B cell (primary cell): Measurements from ENCODE around the gene RCOR3. TPM values are rescaled to one million over a fixed set of nuclear protein-coding genes. Genes with fewer than 3 reads are reported as not detected.

Experiments
- ATAC-seq: fragments of 200-7000 bp; cut with Tn5 transposase; one replicate; pipeline ENCODE4 v1.10.0; 2021; ENCODE audit warnings: low read depth, mild to moderate bottlenecking, moderate number of reproducible peaks, moderate library complexity
- CTCF ChIA-PET: fragments of 350-600 bp; sonication (Branson Sonifier 250); formaldehyde crosslinking; loops from one replicate; lab custom pipeline; 2021; ENCODE audit warnings: antibody characterized with exemption, inconsistent platforms; lab: Charles Lee
- POLR2A ChIA-PET: fragments of 350-600 bp; sonication (Branson Sonifier 250); formaldehyde crosslinking; loops from one replicate; lab custom pipeline; 2021; ENCODE audit warnings: antibody characterized with exemption; lab: Charles Lee
- DNase-seq: peaks from one replicate; pipeline ENCODE4 v3.0.0; 2013
- H2AFZ ChIP-seq: 2 replicates; pipeline ENCODE4 v1.6.1; 2012; ENCODE audit warnings: mild to moderate bottlenecking, low read depth, low read length; ENCODE audit not compliant: insufficient read depth, poor library complexity, severe bottlenecking
- H3K27ac ChIP-seq, 2 donors: 1 replicate in 1 of 2; 2 replicates in 1 of 2; pipeline ENCODE4 v1.5.1; 2012 to 2013; ENCODE audit warnings: low read length in 2 of 2, mild to moderate bottlenecking in 2 of 2, moderate library complexity in 1 of 2
- H3K27me3 ChIP-seq, 4 experiments: fragments of 200-600 bp in 1 of 4; sonication (generic) in 1 of 4; replicated peaks in 1 of 4; 1 replicate in 2 of 4; 2 replicates in 2 of 4; pipeline versions ENCODE4 v1.6.1 to v1.7.0; 2013 to 2016; ENCODE audit warnings: low read length in 3 of 4, mild to moderate bottlenecking in 2 of 4, mixed read lengths in 1 of 4, moderate library complexity in 1 of 4; ENCODE audit not compliant: insufficient read depth in 4 of 4, control insufficient read depth in 3 of 4; ENCODE audit errors: control extremely low read depth in 1 of 4
- H3K36me3 ChIP-seq, 2 experiments: replicated peaks in 1 of 2; 1 replicate in 1 of 2; 2 replicates in 1 of 2; pipeline versions ENCODE4 v1.6.1 to v1.7.1; 2013; ENCODE audit warnings: low read length in 1 of 2; ENCODE audit not compliant: insufficient read depth in 2 of 2, control insufficient read depth in 1 of 2; ENCODE audit errors: control extremely low read depth in 1 of 2, extremely low read depth in 1 of 2
- H3K4me1 ChIP-seq, 2 donors: fragments of 200-600 bp in 1 of 2; sonication (generic) in 1 of 2; 1 replicate in 1 of 2; 2 replicates in 1 of 2; pipeline versions ENCODE4 v1.5.1 to v1.6.1; 2013 to 2017; ENCODE audit warnings: low read length in 2 of 2; ENCODE audit not compliant: control insufficient read depth in 2 of 2, insufficient read depth in 2 of 2
- H3K4me2 ChIP-seq: replicated peaks from 2 replicates; pipeline ENCODE3; 2012; ENCODE audit warnings: mild to moderate bottlenecking, low read depth, low read length; ENCODE audit not compliant: poor library complexity, severe bottlenecking
- H3K4me3 ChIP-seq, 5 experiments: fragments of 200-600 bp in 1 of 5; sonication (generic) in 1 of 5; 1 replicate in 3 of 5; 2 replicates in 2 of 5; pipeline versions ENCODE4 v1.5.1 to v1.7.0; 2011 to 2016; ENCODE audit warnings: low read length in 4 of 5, mild to moderate bottlenecking in 4 of 5, low read depth in 2 of 5, control low read depth in 1 of 5, moderate library complexity in 1 of 5; ENCODE audit not compliant: insufficient read depth in 1 of 5; ENCODE audit errors: control extremely low read depth in 1 of 5, extremely low read depth in 1 of 5
- H3K79me2 ChIP-seq: fragments of 200-600 bp; sonication (generic); one replicate; pipeline ENCODE4 v1.6.0; 2016; ENCODE audit warnings: low read length; ENCODE audit not compliant: control insufficient read depth, insufficient read depth
- H3K9ac ChIP-seq: fragments of 200-600 bp; sonication (generic); 2 replicates; pipeline ENCODE4 v1.6.1; 2017; ENCODE audit warnings: mild to moderate bottlenecking, low read length, moderate library complexity
- H3K9me3 ChIP-seq, 3 donors: one replicate each; pipeline versions ENCODE4 v1.6.1 to v1.7.1; 2013; ENCODE audit warnings: low read length in 2 of 3; ENCODE audit not compliant: control insufficient read depth in 2 of 3, insufficient read depth in 1 of 3; ENCODE audit errors: control extremely low read depth in 1 of 3
- H4K20me1 ChIP-seq: 2 replicates; pipeline ENCODE4 v1.6.0; 2012; ENCODE audit warnings: mild to moderate bottlenecking, low read length; ENCODE audit not compliant: insufficient read depth, control insufficient read depth, poor library complexity, severe bottlenecking
- H3K27ac Mint-ChIP-seq: one replicate; pipeline ENCODE4 v1.8.0; 2021; ENCODE audit warnings: mixed read lengths
- H3K27me3 Mint-ChIP-seq: one replicate; pipeline ENCODE4 v1.8.0; 2021; ENCODE audit warnings: mixed read lengths
- H3K4me1 Mint-ChIP-seq: one replicate; pipeline ENCODE4 v1.8.0; 2021; ENCODE audit warnings: mixed read lengths
- H3K4me3 Mint-ChIP-seq: one replicate; pipeline ENCODE4 v1.8.0; 2021; ENCODE audit warnings: mixed read lengths
- H3K9me3 Mint-ChIP-seq: one replicate; pipeline ENCODE4 v1.8.0; 2022; ENCODE audit warnings: mixed read lengths; ENCODE audit not compliant: insufficient read depth
- EZH2 ChIP-seq: IDR thresholded peaks from 2 replicates; pipeline ENCODE4 v1.6.1; 2012; ENCODE audit warnings: borderline replicate concordance, low read depth, mild to moderate bottlenecking, moderate library complexity, low read length; ENCODE audit not compliant: insufficient read depth, poor library complexity, severe bottlenecking
- WGBS: methylation state at CpG from one replicate; pipeline ENCODE4 v1.1.5; 2013; ENCODE audit warnings: missing lambda C conversion rate; ENCODE audit not compliant: insufficient coverage; 5-methylcytosine and 5-hydroxymethylcytosine counted together
- intact Hi-C: fragments of 100-400 bp; cut with micrococcal nuclease; formaldehyde crosslinking; loops from one replicate; pipeline ENCODE4 v1.10.0; 2022
- polyA plus RNA-seq: library from polyadenylated mRNA; depleted of rRNA; stranded (reverse); fragments of >200 nt; gene quantifications from 2 replicates; pipeline ENCODE4 v1.2.3, GENCODE V29; 2012
- total RNA-seq, 2 donors: library from RNA; stranded (reverse); fragments of 120-200 nt in 1 of 2; gene quantifications; 1 replicate in 1 of 2; 2 replicates in 1 of 2; pipeline versions ENCODE4 v1.2.3 to v1.2.4, GENCODE V29; 2013 to 2022
- TF ChIP-seq, protein P1 (sequence below): fragments of 200-600 bp; IDR thresholded peaks from one replicate; pipeline ENCODE4 v1.8.0; 2022; ENCODE audit warnings: antibody characterized with exemption, mild to moderate bottlenecking

The RCOR3 gene
- total and polyA plus RNA-seq, 2 donors (not counting 1 experiment from before 2014, with no cell fraction given), result 42.7 to 120 TPM

DNA sequence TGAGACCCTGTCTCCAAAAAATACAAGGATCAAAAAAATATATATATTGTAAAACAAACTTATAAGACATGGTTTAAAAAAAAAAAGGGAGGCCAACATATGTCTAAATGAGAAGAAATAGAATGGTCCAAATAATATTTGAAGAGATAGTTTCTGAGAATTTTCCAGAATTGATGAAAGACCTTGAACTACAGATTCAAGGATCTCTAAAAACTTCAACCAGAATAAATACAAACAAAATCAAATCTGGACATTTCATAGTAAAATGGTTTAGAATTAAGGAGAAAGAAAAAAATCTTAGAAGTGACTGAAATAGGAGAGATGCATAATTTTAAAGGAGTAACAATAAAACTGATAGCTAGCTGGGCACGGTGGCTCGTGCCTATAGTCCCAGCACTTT, 45.5 kb upstream of the RCOR3 start:
- Histone ChIP-seq H2AFZ (no peak overlapping the region), H3K9ac (no peak overlapping the region), H3K27ac (no peak overlapping the region), H3K36me3 (no peaks in the 10 kb centered on the region), H3K4me1 (no peaks in the 10 kb centered on the region), H3K4me3 (no peak overlapping the region), H3K27me3 (peaks cover 0 to 6% (median 0%) of the 10 kb centered on the region in 4 experiments), H3K79me2 (no peaks in the 10 kb centered on the region), H3K9me3 (no peaks in the 10 kb centered on the region), H4K20me1 (no peaks in the 10 kb centered on the region), H3K4me2 (no peak overlapping the region)
- Mint-ChIP-seq H3K27me3 (peaks cover 5% of the 10 kb centered on the region), H3K4me3 (no peak overlapping the region), H3K4me1 (no peaks in the 10 kb centered on the region), H3K9me3 (no peaks in the 10 kb centered on the region), H3K27ac (no peak overlapping the region)
- intact Hi-C loops, result no loop called here
- ChIA-PET POLR2A (no interaction called here), CTCF (no interaction called here)
- WGBS, result no CpG with 5 or more reads among the region's 2 CpGs
- no peak for DNase-seq
- TF ChIP-seq EZH2, result no peak
- TF ChIP-seq, protein P1, sequence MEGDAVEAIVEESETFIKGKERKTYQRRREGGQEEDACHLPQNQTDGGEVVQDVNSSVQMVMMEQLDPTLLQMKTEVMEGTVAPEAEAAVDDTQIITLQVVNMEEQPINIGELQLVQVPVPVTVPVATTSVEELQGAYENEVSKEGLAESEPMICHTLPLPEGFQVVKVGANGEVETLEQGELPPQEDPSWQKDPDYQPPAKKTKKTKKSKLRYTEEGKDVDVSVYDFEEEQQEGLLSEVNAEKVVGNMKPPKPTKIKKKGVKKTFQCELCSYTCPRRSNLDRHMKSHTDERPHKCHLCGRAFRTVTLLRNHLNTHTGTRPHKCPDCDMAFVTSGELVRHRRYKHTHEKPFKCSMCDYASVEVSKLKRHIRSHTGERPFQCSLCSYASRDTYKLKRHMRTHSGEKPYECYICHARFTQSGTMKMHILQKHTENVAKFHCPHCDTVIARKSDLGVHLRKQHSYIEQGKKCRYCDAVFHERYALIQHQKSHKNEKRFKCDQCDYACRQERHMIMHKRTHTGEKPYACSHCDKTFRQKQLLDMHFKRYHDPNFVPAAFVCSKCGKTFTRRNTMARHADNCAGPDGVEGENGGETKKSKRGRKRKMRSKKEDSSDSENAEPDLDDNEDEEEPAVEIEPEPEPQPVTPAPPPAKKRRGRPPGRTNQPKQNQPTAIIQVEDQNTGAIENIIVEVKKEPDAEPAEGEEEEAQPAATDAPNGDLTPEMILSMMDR, result no peak
- ATAC-seq, result no peak

DNA sequence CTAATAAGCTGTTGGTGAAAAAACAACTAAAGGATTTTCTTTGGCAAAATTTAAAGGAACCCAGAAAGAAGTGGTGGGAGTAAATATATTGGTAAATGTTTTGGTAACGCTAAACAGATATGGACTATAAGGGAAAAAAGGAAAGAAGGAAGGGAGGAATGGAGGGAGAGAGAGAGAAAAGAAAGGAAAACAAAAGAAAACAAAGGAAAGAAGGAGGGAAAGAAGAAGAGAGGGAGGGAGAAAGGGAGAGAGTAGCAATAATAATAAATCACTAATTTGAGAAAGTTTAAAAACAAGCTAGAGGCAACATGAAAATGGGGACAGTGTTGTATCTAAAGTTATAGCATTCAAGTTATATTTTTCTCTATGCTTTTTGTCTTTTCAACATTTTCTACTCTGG, 43.6 kb upstream of the RCOR3 start:
- no peak for DNase-seq
- no peak overlapping the region for H3K4me2 ChIP-seq
- H3K27me3 ChIP-seq, result peaks cover 0 to 6% (median 3%) of the 10 kb centered on the region in 4 experiments
- no peak for ATAC-seq
- POLR2A ChIA-PET, result no interaction called here
- H3K4me1 ChIP-seq, result no peaks in the 10 kb centered on the region
- no peaks in the 10 kb centered on the region for H3K36me3 ChIP-seq
- no peak overlapping the region for H3K4me3 ChIP-seq
- H3K27me3 Mint-ChIP-seq, result peaks cover 8% of the 10 kb centered on the region
- H3K79me2 ChIP-seq, result no peaks in the 10 kb centered on the region
- H2AFZ ChIP-seq, result no peak overlapping the region
- no peak overlapping the region for H3K27ac Mint-ChIP-seq
- H3K4me1 Mint-ChIP-seq, result no peaks in the 10 kb centered on the region
- no peaks in the 10 kb centered on the region for H3K9me3 Mint-ChIP-seq
- WGBS, result 100% methylated on average over 1 of the region's 1 CpG
- no peak overlapping the region for H3K4me3 Mint-ChIP-seq
- H3K9ac ChIP-seq, result no peak overlapping the region
- H4K20me1 ChIP-seq, result no peaks in the 10 kb centered on the region
- H3K9me3 ChIP-seq, result peaks cover 0 to 1% (median 0%) of the 10 kb centered on the region in 3 donors
- TF ChIP-seq EZH2, result no peak
- TF ChIP-seq, protein P1, result no peak
- CTCF ChIA-PET, result no interaction called here
- intact Hi-C loops, result no loop called here
- no peak overlapping the region for H3K27ac ChIP-seq
